Measurements from ENCODE around the gene TXNDC11. TPM values are rescaled to one million over a fixed set of nuclear protein-coding genes. Genes with fewer than 3 reads are reported as not detected.

Gene TXNDC11
- total RNA-seq, 1 experiment from 2014 or later: 51.3 TPM

- Mint-ChIP-seq H3K27ac (ENCODE audit: unreplicated experiment) (no peak overlapping the region), H3K27me3 (ENCODE audit: unreplicated experiment) (no peaks in the 10 kb centered on the region), H3K9me3 (ENCODE audit: low read depth, unreplicated experiment) (no peaks in the 10 kb centered on the region), H3K36me3 (ENCODE audit: insufficient read depth, unreplicated experiment) (peaks cover 54% of the 10 kb centered on the region), H3K4me3 (ENCODE audit: low read depth, unreplicated experiment) (no peak overlapping the region), H3K4me1 (ENCODE audit: low read depth, unreplicated experiment) (peaks cover 31% of the 10 kb centered on the region)
- no peak for TF ChIP-seq CTCF (IDR thresholded peaks at IDR 0.05; ENCODE audit: unreplicated experiment)
- no TSS peak for BruUV-seq (replicated peaks)
- CTCF ChIA-PET: interaction anchor here (0.7 kb wide), 1 partner anchor 40 kb away, joined by 3 read pairs; no protein-coding TSS in a partner anchor
- intact Hi-C loops (cut with micrococcal nuclease; ENCODE audit: unreplicated experiment): no loop called here
- no peak for DNase-seq
Measured at GRCh38 chr16:11722468-11722808, 20.2 kb downstream of the TXNDC11 start.

GRCh38 chr16:11721781-11722467 lies 20.7 kb downstream of the TXNDC11 start:
- Mint-ChIP-seq H3K4me1 (ENCODE audit: low read depth, unreplicated experiment) (peaks cover 31% of the 10 kb centered on the region), H3K27me3 (ENCODE audit: unreplicated experiment) (no peaks in the 10 kb centered on the region), H3K4me3 (ENCODE audit: low read depth, unreplicated experiment) (no peak overlapping the region), H3K36me3 (ENCODE audit: insufficient read depth, unreplicated experiment) (peaks cover 55% of the 10 kb centered on the region), H3K9me3 (ENCODE audit: low read depth, unreplicated experiment) (no peaks in the 10 kb centered on the region), H3K27ac (ENCODE audit: unreplicated experiment) (no peak overlapping the region)
- intact Hi-C loops (cut with micrococcal nuclease; ENCODE audit: unreplicated experiment): no loop called here
- DNase-seq: peak; percentile 21
- BruUV-seq (replicated peaks): no TSS peak
- CTCF ChIA-PET: no interaction called here
- TF ChIP-seq CTCF (IDR thresholded peaks at IDR 0.05; ENCODE audit: unreplicated experiment): no peak

- Mint-ChIP-seq H3K4me3 (ENCODE audit: low read depth, unreplicated experiment) (no peak overlapping the region), H3K36me3 (ENCODE audit: insufficient read depth, unreplicated experiment) (peaks cover 55% of the 10 kb centered on the region), H3K9me3 (ENCODE audit: low read depth, unreplicated experiment) (no peaks in the 10 kb centered on the region), H3K27me3 (ENCODE audit: unreplicated experiment) (no peaks in the 10 kb centered on the region), H3K4me1 (ENCODE audit: low read depth, unreplicated experiment) (peaks cover 49% of the 10 kb centered on the region), H3K27ac (ENCODE audit: unreplicated experiment) (peak overlapping the region; percentile 35)
- intact Hi-C loops (cut with micrococcal nuclease; ENCODE audit: unreplicated experiment): loop anchor here (5.0 kb wide), 1 partner anchor 187 kb away; no protein-coding TSS in a partner anchor
- BruUV-seq (replicated peaks): no TSS peak
- no peak for TF ChIP-seq CTCF (IDR thresholded peaks at IDR 0.05; ENCODE audit: unreplicated experiment)
- CTCF ChIA-PET: interaction anchor here (0.8 kb wide), 1 partner anchor 44 kb away, joined by 3 read pairs; no protein-coding TSS in a partner anchor
- DNase-seq: no peak
Measured at GRCh38 chr16:11719762-11720161, 22.9 kb downstream of the TXNDC11 start.

- intact Hi-C loops (cut with micrococcal nuclease; ENCODE audit: unreplicated experiment): loop anchor here (5.0 kb wide), 1 partner anchor 187 kb away; no protein-coding TSS in a partner anchor
- no peaks in the 10 kb centered on the region for H3K27me3 Mint-ChIP-seq (ENCODE audit: unreplicated experiment)
Measured at GRCh38 chr16:11719171-11719570, 23.5 kb downstream of the TXNDC11 start.

More at GRCh38 chr16:11719171-11719570, 23.5 kb downstream of the TXNDC11 start:
- H3K36me3 Mint-ChIP-seq (ENCODE audit: insufficient read depth, unreplicated experiment): peaks cover 55% of the 10 kb centered on the region
- DNase-seq: no peak
- peaks cover 49% of the 10 kb centered on the region for H3K4me1 Mint-ChIP-seq (ENCODE audit: low read depth, unreplicated experiment)
- no peak overlapping the region for H3K27ac Mint-ChIP-seq (ENCODE audit: unreplicated experiment)
- BruUV-seq (replicated peaks): TSS peak; percentile 19
- no peak for TF ChIP-seq CTCF (IDR thresholded peaks at IDR 0.05; ENCODE audit: unreplicated experiment)
- CTCF ChIA-PET: interaction anchor here (0.8 kb wide), 1 partner anchor 44 kb away, joined by 3 read pairs; no protein-coding TSS in a partner anchor
- H3K4me3 Mint-ChIP-seq (ENCODE audit: low read depth, unreplicated experiment): no peak overlapping the region
- no peaks in the 10 kb centered on the region for H3K9me3 Mint-ChIP-seq (ENCODE audit: low read depth, unreplicated experiment)
